GM12864 (cell line): Measurements from ENCODE around the gene RWDD2A.

ENCODE experiments used
- DNase-seq: peaks from one replicate; pipeline ENCODE4 v3.0.0-alpha.2; 2011; ENCODE audit warnings: low read depth
- H3K4me3 ChIP-seq: 2 replicates; pipeline ENCODE4 v1.5.1; 2011; ENCODE audit warnings: mild to moderate bottlenecking, low read depth, low read length, control low read depth
- CTCF ChIP-seq: IDR thresholded peaks from 2 replicates; pipeline ENCODE4 v1.5.1; 2011; ENCODE audit warnings: low read depth, mild to moderate bottlenecking, moderate library complexity, low read length, control low read depth, inconsistent platforms; ENCODE audit errors: missing control alignments

Gene RWDD2A

GRCh38 chr6:83218646-83219045, 25.5 kb downstream of the RWDD2A start:
- no peak for DNase-seq
- no peak overlapping the region for H3K4me3 ChIP-seq
- no peak for TF ChIP-seq CTCF

- H3K4me3 ChIP-seq, result no peak overlapping the region
- no peak for DNase-seq
- TF ChIP-seq CTCF, result no peak
These were observed 27.0 kb downstream of the RWDD2A start for GRCh38 chr6:83220121-83220520.

GRCh38 chr6:83221276-83221675, 28.1 kb downstream of the RWDD2A start:
- no peak overlapping the region for H3K4me3 ChIP-seq
- DNase-seq, result no peak
- no peak for TF ChIP-seq CTCF

- no peak overlapping the region for H3K4me3 ChIP-seq
- peak; percentile 38 for TF ChIP-seq CTCF
- peak; percentile 16 for DNase-seq
These were observed 28.8 kb downstream of the RWDD2A start for GRCh38 chr6:83221889-83222479.

- H3K4me3 ChIP-seq, result no peak overlapping the region
- DNase-seq, result no peak
- no peak for TF ChIP-seq CTCF
These were observed 33.4 kb downstream of the RWDD2A start for GRCh38 chr6:83226517-83226916.

- DNase-seq, result no peak
- no peak for TF ChIP-seq CTCF
- no peak overlapping the region for H3K4me3 ChIP-seq
These were observed 38.0 kb downstream of the RWDD2A start for GRCh38 chr6:83231146-83231545.

- no peak for DNase-seq
- H3K4me3 ChIP-seq, result no peak overlapping the region
- TF ChIP-seq CTCF, result no peak
These were observed 54.3 kb downstream of the RWDD2A start for GRCh38 chr6:83247471-83247870.
